ENCODE results near the gene HYLS1. TPM values are rescaled to one million over a fixed set of nuclear protein-coding genes. Genes with fewer than 3 reads are reported as not detected.

HYLS1 gene
- total and polyA plus RNA-seq, 9 of the 15 experiments (the other 6 are each of a cell fraction or from before 2014, with no cell fraction given) = 2.7 to 8.2 (median 4.8) TPM

DNA sequence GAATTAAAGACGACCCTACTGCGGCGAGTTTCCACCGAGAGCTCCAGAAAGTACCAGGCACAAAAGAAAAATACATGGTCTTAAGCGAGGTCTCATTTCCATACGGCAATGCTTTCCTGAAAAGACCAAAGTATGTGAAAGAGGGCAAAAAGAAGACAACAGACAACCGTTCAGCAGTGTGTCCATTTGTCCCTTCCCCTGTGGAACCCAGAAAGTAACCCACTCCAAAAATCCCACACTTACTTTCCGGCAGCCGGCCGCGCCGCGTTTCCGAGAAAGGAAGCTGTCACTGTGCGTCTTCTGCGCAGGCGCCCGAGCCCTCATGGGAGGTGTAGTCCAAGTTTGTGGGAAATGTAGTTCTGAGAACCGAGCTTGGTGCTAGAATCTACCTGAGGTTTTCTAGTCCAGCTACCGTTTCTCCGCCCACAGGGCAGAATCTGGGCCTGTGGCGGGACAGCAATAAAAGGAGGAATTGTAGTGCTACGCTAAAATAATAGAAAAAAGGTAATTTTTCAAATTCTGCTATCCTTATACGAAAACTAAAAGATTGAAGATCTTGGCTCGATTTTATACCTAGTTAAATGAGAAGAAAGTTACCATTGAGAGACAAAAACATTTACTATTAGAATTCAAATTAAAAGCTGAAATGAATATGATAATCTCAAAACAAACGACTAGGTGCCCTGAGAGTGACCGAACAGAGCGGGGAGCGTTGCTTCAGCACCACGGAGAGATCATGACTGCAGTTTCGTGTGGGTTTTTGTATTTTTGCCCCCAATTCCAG lies 15.7 kb downstream of the HYLS1 start, which contains the start of gene PUS3 (continued):
- TF ChIP-seq, protein P1, sequence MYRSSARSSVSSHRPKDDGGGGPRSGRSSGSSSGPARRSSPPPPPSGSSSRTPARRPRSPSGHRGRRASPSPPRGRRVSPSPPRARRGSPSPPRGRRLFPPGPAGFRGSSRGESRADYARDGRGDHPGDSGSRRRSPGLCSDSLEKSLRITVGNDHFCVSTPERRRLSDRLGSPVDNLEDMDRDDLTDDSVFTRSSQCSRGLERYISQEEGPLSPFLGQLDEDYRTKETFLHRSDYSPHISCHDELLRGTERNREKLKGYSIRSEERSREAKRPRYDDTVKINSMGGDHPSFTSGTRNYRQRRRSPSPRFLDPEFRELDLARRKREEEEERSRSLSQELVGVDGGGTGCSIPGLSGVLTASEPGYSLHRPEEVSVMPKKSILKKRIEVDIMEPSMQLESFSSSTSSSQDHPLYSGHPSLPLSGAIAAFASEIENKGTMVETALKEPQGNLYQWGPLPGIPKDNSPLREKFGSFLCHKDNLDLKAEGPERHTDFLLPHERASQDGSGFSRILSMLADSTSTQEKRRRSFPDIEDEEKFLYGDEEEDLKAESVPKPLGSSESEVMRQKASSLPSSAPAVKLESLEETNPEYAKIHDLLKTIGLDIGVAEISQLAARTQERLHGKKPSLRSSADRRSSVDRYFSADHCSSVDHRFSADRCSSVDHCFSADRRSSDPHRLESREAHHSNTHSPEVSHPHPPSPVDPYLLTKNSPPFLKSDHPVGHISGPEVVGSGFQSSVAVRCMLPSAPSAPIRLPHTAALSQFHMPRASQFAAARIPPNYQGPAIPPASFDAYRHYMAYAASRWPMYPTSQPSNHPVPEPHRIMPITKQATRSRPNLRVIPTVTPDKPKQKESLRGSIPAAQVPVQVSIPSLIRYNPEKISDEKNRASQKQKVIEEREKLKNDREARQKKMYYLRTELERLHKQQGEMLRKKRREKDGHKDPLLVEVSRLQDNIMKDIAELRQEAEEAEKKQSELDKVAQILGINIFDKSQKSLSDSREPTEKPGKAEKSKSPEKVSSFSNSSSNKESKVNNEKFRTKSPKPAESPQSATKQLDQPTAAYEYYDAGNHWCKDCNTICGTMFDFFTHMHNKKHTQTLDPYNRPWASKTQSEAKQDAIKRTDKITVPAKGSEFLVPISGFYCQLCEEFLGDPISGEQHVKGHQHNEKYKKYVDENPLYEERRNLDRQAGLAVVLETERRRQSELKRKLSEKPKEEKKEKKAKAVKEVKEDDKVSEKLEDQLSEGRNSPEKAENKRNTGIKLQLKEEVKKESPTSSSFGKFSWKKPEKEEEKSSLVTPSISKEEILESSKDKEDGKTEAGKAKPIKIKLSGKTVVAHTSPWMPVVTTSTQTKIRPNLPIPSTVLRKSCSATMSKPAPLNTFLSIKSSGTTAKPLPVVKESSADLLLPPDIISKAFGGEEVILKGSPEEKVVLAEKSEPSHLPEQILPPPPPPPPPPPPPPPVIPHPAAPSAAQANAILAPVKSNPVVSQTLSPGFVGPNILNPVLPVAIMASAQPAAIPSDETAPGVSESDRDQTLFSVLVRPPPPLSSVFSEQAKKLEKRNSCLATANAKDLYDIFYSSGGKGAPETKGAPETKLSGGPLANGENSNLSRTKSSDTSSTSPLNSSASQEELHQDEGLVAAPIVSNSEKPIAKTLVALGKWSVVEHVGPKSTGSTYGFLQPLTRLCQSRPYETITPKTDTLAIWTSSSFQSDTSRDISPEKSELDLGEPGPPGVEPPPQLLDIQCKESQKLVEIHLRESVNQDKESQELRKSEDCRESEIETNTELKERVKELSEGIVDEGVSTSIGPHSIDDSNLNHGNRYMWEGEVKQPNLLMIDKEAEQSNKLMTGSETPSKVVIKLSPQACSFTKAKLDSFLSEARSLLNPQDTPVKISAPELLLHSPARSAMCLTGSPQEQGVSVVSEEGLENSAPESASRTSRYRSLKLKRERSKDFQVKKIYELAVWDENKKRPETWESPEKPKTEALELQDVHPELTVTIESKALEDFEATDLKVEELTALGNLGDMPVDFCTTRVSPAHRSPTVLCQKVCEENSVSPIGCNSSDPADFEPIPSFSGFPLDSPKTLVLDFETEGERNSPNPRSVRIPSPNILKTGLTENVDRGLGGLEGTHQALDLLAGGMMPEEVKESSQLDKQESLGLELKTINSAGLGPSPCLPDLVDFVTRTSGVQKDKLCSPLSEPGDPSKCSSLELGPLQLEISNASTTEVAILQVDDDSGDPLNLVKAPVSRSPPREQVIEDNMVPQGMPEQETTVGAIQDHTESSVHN (IDR thresholded peaks at IDR 0.05; ENCODE audit: borderline replicate concordance in 1 of 2, low read depth in 1 of 2) = no peak
- TF ChIP-seq LARP7 (IDR thresholded peaks at IDR 0.05) (no peak), KDM2B (CRISPR knock-in tag; IDR thresholded peaks at IDR 0.05) (no peak), RBBP5 (IDR thresholded peaks at IDR 0.05; ENCODE audit: borderline replicate concordance, insufficient read depth, low read length, poor library complexity, severe bottlenecking) (peak; percentile 55), L3MBTL2 (IDR thresholded peaks at IDR 0.05) (peak; percentile 36; the same call in 1 of the 2 replicates), ILK (tag; IDR thresholded peaks at IDR 0.05; ENCODE audit: borderline replicate concordance, low read depth) (no peak), NCOR1 (IDR thresholded peaks at IDR 0.05) (no peak), JUND (IDR thresholded peaks at IDR 0.05; ENCODE audit: borderline replicate concordance, low read depth, low read length) (0 out of 2 replicates have a peak, but pooled peaks have one; percentile 19), JUND (tag; IDR thresholded peaks at IDR 0.05; ENCODE audit: borderline replicate concordance, low read depth, low read length) (no peak; the same call in 2 of the 3 replicates), RFX1 (IDR thresholded peaks at IDR 0.05) (no peak), MCM5 (IDR thresholded peaks at IDR 0.05; ENCODE audit: low read depth) (no peak), CTCFL (IDR thresholded peaks at IDR 0.05; ENCODE audit: borderline replicate concordance, insufficient read depth, low read depth, low read length, poor library complexity, severe bottlenecking) (no peak), ATF7 (IDR thresholded peaks at IDR 0.05) (peak; percentile 62), CREM (IDR thresholded peaks at IDR 0.05; ENCODE audit: low read depth) (peak; percentile 92), ZNF436 (CRISPR knock-in tag; IDR thresholded peaks at IDR 0.05) (no peak), ZFP1 (CRISPR knock-in tag; IDR thresholded peaks at IDR 0.05) (no peak), SNIP1 (IDR thresholded peaks at IDR 0.05; ENCODE audit: low read depth) (no peak), NCOA2 (IDR thresholded peaks at IDR 0.05; ENCODE audit: partially characterized antibody in 2 of 2) (no peak)

All from K562 (cell line).